Posterior cingulate gyrus (tissue), 11 donors: Measurements from ENCODE around the gene TRPM5.

ENCODE experiments used
- DNase-seq, 10 donors: peaks; one replicate each; pipeline versions ENCODE4 v3.0.0 to v3.0.0-alpha.2; 2020 to 2021; ENCODE audit warnings: mixed read lengths in 3 of 10
- intact Hi-C: fragments of 100-400 bp; cut with DNase I; formaldehyde crosslinking; loops from one replicate; pipeline ENCODE4 v1.15.1; 2023

The TRPM5 gene

DNA sequence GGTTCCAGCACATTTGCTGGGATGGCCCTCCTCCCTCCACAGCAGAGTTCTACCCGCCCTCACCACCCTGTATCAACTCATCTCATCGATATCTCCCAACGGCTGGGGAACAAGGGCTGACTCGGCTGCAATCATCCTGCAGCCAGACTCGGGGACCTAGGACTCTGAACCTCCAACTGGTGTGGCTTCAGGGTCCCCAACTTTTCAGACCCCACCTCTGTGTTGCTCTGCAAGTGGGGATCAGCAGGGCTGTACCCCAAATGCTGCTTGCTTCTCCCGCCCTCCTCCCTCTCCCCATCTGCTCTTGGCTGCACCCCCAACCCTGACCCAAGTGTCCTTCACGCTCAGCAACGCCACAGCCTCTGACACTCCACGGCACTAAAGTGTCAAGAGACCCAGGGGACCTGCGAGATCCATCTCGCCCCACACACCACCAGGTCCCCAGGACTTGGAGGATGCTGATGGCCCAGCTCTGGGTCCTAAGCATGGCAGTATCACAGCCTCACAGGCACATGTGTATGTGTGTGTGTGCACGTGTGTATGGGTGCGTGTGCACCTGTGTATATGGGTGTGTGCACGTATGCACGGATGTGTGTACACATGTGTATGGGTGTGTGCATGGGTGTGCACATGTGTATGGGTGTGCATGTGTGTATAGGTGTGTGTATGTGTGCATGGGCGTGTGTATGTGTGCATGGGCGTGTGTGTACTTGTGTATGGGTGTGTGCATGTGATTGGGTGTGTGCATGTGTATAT, 26.9 kb upstream of the TRPM5 start:
- intact Hi-C loops, result no loop called here
- peak in 1 of 10 donors; percentile 55 for DNase-seq

DNA sequence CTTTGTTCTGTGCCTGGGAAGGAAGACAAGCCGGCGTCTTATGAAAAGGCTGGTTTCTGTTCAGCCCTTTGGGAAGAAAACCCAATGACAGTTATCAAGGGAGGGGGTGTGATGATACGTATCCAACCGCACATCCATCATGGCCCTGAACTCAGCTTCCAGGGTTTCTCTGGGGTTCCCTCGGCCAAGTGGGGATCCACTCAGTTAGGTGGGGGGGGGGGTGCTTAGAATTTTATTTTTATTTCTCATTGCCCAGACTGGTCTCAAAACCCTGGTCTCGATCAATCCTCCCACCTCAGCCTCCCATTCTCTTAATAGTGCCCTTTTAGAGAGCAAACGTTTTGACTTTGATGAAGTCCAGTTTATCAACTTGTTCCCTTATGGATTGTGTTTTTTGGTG, 26.2 kb upstream of the TRPM5 start:
- intact Hi-C loops, result no loop called here

DNA sequence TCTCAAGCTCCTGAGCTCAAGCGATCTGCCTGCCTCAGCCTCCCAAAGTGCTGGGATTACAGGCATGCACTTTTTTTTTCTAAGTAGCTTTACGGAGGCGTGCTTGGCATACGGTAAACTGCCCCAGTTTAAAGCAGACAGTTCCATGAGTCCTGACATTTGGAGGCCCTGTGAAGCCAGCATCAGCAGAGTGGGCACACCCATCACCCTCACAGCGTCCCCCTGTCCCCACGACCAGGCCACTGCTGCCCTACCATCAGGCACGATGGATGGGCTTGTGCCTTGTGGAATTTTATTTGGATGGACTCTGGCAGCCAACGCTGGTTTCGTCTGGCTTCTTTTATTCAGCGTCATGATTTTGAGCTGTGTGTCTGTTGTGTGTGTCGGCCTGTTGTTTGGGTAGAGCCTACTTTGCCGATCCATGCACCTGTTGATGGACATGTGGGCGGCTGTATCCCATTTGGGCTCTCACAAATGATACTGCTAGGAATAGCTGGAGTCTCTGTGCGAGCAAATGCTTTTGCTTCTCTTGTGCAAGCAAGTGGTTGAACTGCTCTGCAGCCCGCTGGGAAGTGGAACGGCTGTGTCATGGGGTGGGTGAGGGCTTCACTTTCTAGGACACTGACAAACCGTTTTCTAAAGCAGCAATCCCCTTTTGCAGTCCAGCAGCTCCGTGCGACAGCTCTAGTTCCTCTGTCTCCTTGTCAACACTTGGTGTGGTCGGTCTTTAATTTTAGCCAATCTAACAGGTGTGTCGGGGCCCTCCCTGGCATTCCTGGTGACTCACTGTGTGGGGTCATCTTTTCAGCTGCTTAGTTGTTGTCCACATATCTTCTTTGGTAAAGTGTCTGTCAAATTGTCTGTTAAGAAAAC, 24.3 kb upstream of the TRPM5 start:
- peak in 2 of 10 donors; percentile 57 to 59 for DNase-seq
- intact Hi-C loops, result no loop called here

More for the DNA sequence above, 26.2 kb upstream of the TRPM5 start:
- peak in 1 of 10 donors; percentile 17 for DNase-seq

- DNase-seq, result peak in 1 of 10 donors; percentile 58
- intact Hi-C loops, result no loop called here
Measured at GRCh38 chr11:2467695-2468055, 23.4 kb upstream of the TRPM5 start.

- intact Hi-C loops, result no loop called here
- DNase-seq, result peak in 1 of 10 donors; percentile 61
Measured at GRCh38 chr11:2466869-2467694, 22.8 kb upstream of the TRPM5 start.

GRCh38 chr11:2466069-2466801, 21.9 kb upstream of the TRPM5 start:
- intact Hi-C loops, result no loop called here
- DNase-seq, result peak in 1 of 10 donors; percentile 38

- peak in 2 of 10 donors; percentile 58 to 73 for DNase-seq
- intact Hi-C loops, result no loop called here
Measured at GRCh38 chr11:2465202-2466068, 21.1 kb upstream of the TRPM5 start.

DNA sequence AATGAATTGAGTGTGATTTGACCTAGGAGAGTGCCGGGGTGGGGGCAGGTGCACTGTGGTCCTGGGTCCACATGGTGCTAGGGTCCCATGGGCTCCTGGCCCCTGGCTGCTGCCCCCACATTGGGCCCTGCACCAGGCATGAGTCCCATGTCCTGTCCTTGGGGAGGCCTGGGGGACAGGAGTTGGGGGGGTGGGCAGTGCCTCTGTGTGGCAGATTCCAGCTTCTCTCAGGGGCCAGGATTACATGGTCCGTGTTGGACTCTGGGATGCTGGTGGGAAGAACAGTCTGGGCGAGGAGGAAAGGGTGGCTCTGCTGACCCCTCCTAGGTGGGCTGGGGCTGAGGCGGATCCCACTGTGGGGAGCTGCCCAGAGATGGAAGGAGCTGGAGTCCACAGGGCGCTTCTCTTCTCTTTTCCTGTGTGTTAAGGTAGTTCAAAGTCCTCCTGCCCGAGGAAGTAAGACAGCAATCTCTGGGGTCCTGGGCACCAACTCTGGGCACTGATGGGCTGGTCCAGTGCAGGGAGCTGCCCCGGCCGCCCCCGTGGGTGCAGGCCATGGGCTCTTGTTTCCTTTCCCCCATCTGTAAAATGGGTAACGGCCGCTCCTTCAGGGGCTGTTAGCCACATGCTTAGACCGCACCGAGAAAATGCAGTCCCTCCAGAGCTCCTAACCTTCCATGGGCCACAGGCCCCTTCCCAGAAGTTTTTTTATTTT, 20.3 kb upstream of the TRPM5 start:
- peak in 2 of 10 donors; percentile 23 to 65 for DNase-seq

DNA sequence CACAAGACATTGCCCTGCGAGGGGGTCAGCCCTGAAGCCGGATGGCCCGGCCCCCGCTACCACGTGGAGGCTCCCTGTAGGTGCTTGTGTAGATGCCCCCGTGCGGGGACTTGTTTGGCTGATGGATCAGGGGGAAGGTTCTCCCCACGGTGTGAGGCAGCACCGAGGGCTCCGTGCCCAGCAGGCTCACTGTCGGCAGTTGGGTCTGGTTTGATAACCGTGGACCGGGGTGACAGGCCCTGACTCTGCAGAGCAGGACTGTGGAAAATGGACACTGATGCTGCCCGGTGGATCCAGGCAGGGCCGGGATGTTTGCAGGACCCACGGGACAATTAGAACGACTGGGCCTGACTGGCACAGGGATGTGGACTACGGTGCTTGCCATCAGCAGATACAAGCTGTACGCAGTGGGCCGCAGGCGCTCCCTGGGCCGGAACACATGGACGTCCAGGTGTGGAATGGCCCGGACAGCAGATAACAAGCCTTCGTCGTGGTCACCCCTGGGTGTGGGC, 19.5 kb upstream of the TRPM5 start:
- peak in 1 of 10 donors; percentile 80 for DNase-seq
- intact Hi-C loops, result no loop called here

More for the DNA sequence above, 20.3 kb upstream of the TRPM5 start:
- intact Hi-C loops, result no loop called here

GRCh38 chr11:2462986-2463765, 18.9 kb upstream of the TRPM5 start:
- intact Hi-C loops, result no loop called here
- DNase-seq, result peak in 1 of 10 donors; percentile 78

DNA sequence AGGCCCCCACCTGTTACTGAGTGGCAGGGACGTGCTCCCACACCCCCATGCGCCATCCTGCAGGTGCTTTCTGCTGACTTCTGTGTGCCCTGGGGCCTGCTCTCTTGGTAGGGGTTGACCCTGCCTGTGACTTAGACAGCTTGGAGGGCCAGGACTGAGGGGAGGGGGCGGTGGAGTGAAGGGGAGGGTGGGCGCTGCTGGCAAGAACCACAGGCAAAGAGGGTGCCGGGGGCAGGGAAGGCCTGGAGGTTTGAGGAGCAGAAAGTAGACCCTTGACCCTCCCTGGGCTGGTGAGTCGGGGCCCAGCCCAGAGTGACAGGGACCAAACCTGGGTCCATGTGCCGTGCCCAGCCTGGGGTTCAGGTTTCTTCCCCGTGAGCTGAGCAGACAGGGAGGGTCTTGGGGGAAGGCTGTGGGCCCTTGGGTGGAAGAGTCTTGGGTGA, 18.2 kb upstream of the TRPM5 start:
- DNase-seq, result no peak
- intact Hi-C loops, result no loop called here

- intact Hi-C loops, result no loop called here
- peak in 1 of 10 donors; percentile 77 for DNase-seq
Measured at GRCh38 chr11:2461956-2462542, 17.7 kb upstream of the TRPM5 start.

GRCh38 chr11:2461253-2461955, 17.1 kb upstream of the TRPM5 start:
- DNase-seq, result no peak
- intact Hi-C loops, result no loop called here

GRCh38 chr11:2460540-2461252, 16.4 kb upstream of the TRPM5 start:
- peak in 2 of 10 donors; percentile 45 to 80 for DNase-seq
- intact Hi-C loops, result no loop called here

GRCh38 chr11:2459796-2460531, 15.7 kb upstream of the TRPM5 start:
- peak in 1 of 10 donors; percentile 73 for DNase-seq
- intact Hi-C loops, result no loop called here
